HL-60 (cell line): Measurements from ENCODE around the gene TANK.
"Not testable (repeated sequence)": the region's sequence is repeated elsewhere in the genome, so short reads cannot be mapped to it uniquely, and the experiment has no call there.

ENCODE experiments used
- DNase-seq, 2 experiments: peaks; one replicate each; pipeline ENCODE4 v3.0.0-alpha.2; 2010 to 2020; ENCODE audit warnings: low read depth in 1 of 2, low spot score in 1 of 2
- H3K27ac ChIP-seq: fragments of 250-450 bp; sonication (Bioruptor Pico); replicated peaks from 2 replicates; pipeline ENCODE4 v1.5.1; 2020; ENCODE audit warnings: mild to moderate bottlenecking, moderate library complexity
- H3K27me3 ChIP-seq: fragments of 250-450 bp; sonication (Bioruptor Pico); 2 replicates; pipeline ENCODE4 v1.5.1; 2021; ENCODE audit warnings: mild to moderate bottlenecking, moderate library complexity; ENCODE audit not compliant: insufficient read depth, poor library complexity, severe bottlenecking
- H3K4me3 ChIP-seq: replicated peaks from 2 replicates; pipeline ENCODE4 v1.5.1; 2011; ENCODE audit warnings: mild to moderate bottlenecking, control low read depth, low read length; ENCODE audit not compliant: insufficient read depth
- GABPA ChIP-seq: IDR thresholded peaks from 2 replicates; pipeline ENCODE4 v1.6.1; 2012; ENCODE audit warnings: low read depth
- POLR2AphosphoS5 ChIP-seq: IDR thresholded peaks from 2 replicates; pipeline ENCODE4 v1.6.1; 2012; ENCODE audit warnings: low read depth
- REST ChIP-seq: IDR thresholded peaks from 2 replicates; pipeline ENCODE4 v1.6.1; 2012; ENCODE audit warnings: low read depth; ENCODE audit not compliant: insufficient replicate concordance
- SPI1 ChIP-seq: IDR thresholded peaks from 2 replicates; pipeline ENCODE4 v1.6.1; 2012; ENCODE audit warnings: low read depth, mild to moderate bottlenecking, borderline replicate concordance
- TF ChIP-seq, protein P1 (sequence below): IDR thresholded peaks from one replicate; pipeline ENCODE4 v1.5.1; 2011; ENCODE audit warnings: low read length, control low read depth, inconsistent platforms; ENCODE audit not compliant: insufficient read depth

Gene TANK

DNA sequence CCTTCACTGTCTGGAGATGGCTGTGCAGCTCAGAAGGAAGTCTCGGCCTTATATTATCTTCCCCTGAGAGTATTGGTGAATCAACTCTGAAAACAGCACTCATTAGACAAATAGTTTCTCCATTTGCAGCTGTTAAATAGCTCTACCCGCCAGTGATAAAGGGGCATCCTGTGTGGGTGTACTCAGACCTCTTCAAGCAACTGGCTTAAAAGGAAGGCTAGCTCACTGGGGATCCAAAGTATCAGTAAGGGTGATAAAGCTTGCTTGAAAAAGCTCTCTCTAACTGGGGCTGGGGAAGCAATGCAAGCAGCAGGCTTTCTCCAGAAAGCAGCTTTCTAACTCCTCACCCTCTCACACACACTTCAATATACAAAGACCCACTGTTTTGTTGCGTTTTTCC lies 83.1 kb downstream of the TANK start:
- no peak for DNase-seq
- Histone ChIP-seq H3K27ac (no peak overlapping the region), H3K27me3 (peaks cover 9% of the 10 kb centered on the region), H3K4me3 (no peak overlapping the region)
- TF ChIP-seq GABPA, result no peak
- TF ChIP-seq SPI1, result no peak
- TF ChIP-seq REST, result no peak
- TF ChIP-seq, protein P1, sequence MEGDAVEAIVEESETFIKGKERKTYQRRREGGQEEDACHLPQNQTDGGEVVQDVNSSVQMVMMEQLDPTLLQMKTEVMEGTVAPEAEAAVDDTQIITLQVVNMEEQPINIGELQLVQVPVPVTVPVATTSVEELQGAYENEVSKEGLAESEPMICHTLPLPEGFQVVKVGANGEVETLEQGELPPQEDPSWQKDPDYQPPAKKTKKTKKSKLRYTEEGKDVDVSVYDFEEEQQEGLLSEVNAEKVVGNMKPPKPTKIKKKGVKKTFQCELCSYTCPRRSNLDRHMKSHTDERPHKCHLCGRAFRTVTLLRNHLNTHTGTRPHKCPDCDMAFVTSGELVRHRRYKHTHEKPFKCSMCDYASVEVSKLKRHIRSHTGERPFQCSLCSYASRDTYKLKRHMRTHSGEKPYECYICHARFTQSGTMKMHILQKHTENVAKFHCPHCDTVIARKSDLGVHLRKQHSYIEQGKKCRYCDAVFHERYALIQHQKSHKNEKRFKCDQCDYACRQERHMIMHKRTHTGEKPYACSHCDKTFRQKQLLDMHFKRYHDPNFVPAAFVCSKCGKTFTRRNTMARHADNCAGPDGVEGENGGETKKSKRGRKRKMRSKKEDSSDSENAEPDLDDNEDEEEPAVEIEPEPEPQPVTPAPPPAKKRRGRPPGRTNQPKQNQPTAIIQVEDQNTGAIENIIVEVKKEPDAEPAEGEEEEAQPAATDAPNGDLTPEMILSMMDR, result no peak
- no peak for TF ChIP-seq POLR2AphosphoS5

- no peak for DNase-seq
- no peak overlapping the region for H3K4me3 ChIP-seq
- H3K27me3 ChIP-seq, result peaks cover 9% of the 10 kb centered on the region
- no peak overlapping the region for H3K27ac ChIP-seq
- TF ChIP-seq POLR2AphosphoS5 (no peak), GABPA (no peak), REST (no peak), SPI1 (no peak)
- TF ChIP-seq, protein P1, result no peak
These were observed 83.7 kb downstream of the TANK start for GRCh38 chr2:161243905-161244304.

GRCh38 chr2:161244387-161245260 lies 84.4 kb downstream of the TANK start:
- not testable (repeated sequence) for H3K27ac ChIP-seq, DNase-seq, H3K4me3 ChIP-seq, H3K27me3 ChIP-seq

DNA sequence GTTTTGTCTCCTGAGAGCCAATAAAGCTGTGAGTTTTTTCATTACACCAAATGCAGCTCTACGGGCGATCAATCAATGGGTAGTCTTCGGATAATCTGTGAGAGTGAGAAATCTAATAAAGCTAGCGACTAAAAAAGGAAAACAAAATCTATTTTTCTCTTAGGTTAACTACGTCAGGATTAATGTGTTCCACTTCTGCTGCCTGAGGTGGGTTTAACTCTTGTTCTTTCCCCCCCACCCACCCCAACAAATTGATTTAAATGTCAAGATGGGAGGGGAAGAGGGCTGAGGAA lies 85.0 kb downstream of the TANK start:
- Histone ChIP-seq H3K4me3 (no peak overlapping the region), H3K27ac (no peak overlapping the region), H3K27me3 (peaks cover 9% of the 10 kb centered on the region)
- no peak for TF ChIP-seq REST
- TF ChIP-seq GABPA, result no peak
- TF ChIP-seq SPI1, result no peak
- TF ChIP-seq, protein P1, result no peak
- no peak for TF ChIP-seq POLR2AphosphoS5
- no peak for DNase-seq
